LNCAP (cell line): ENCODE results near the gene ZNF468.
"Not testable (repeated sequence)": the region's sequence is repeated elsewhere in the genome, so short reads cannot be mapped to it uniquely, and the experiment has no call there.

Experiments used
- CTCF ChIP-seq: fragments of 450-650 bp; IDR thresholded peaks from 2 replicates; pipeline ENCODE4 v1.5.1; 2017; ENCODE audit warnings: mild to moderate bottlenecking

Gene ZNF468

GRCh38 chr19:52889076-52889475, 31.7 kb upstream of the ZNF468 start:
- no peak for TF ChIP-seq CTCF

- TF ChIP-seq CTCF: no peak
These were observed 23.5 kb upstream of the ZNF468 start for GRCh38 chr19:52880895-52881389.

- TF ChIP-seq CTCF: no peak
These were observed 14.0 kb upstream of the ZNF468 start for GRCh38 chr19:52871466-52871865.

DNA sequence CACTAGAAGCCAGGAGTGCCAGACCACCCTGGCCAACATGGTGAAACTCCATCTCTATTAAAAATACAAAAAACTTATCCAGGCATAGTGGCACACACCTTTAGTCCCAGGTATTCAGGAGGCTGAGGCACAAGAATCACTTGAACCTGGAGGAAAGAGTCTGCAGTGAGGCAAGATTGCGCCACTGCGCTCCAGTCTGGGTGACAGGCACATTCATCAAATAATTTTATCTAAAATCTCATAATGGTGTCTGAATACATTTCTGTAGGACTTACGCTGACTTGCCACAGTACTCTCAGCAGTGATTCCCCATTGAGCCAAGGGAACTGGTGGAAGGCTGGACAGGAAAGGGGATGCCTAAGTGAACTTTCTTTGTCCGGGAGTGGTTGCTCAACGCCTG, 31.7 kb downstream of the ZNF468 start:
- no peak for TF ChIP-seq CTCF

- TF ChIP-seq CTCF: no peak
These were observed 33.7 kb downstream of the ZNF468 start for GRCh38 chr19:52823676-52824075.

DNA sequence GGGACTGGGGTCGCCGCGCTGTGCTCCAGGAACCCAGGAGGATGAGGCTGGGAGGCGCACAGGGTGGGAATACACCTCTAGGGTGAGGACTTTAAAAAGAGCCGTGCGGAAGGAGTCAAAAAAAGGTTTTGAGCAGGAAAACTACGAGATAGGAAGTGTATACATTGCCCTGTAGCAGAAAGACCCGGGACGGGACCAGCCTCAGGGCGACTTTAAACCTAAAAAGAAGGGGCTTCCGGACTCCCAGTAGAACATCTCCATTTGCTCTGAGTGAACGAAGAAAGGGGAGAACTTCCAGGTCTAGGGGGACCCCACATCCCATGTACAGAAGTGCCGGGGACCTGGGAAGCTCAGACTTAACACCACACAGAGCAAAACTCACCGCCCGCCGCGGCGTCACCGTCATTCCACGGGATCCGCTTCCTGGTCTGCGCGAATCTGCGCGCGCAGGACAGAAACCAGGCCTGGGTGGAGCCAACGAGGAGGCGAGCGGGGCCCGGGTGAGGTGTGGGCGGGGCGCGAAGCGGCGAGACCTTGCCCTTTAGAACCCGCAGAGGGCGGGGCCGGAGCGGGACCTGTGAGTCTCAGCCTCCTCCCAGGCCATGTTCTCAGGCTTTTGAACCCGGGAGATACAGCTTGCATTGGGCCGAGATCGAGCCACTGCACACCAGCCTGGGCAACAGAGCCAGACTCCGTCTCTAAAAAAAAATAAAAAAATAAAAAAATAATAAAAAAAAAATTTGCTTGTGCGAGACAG, 36.0 kb downstream of the ZNF468 start, which contains the start of gene ZNF28:
TSS of gene ZNF28 (minus strand) at position 430 of the 757 bp plus-strand sequence. CDS start 3,675 bp downstream, outside the sequence.
- not testable (repeated sequence) for TF ChIP-seq CTCF

DNA sequence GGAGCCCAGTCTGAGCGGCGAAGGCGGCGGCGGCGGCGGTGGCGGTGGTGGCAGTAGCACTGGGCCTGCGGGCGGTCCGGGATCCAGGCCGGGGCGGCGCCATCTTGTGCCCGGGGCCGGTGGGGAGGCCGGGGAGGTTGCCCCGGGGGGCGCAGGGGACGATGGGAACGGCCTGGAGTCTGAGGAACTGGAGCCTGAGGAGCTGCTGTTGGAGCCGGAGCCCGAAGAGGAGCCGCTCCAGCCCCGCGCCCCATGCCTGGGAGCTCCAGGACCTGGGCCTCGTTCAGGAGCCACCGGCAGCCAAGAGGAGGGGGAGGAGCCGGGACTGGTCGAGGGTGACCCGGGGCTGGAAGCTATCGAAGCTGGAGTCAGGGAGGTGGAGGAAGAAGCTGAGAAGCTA, 47.6 kb downstream of the ZNF468 start:
- TF ChIP-seq CTCF: no peak
